ENCODE data around the gene IQCF2. TPM values are rescaled to one million over a fixed set of nuclear protein-coding genes. Genes with fewer than 3 reads are reported as not detected.
"Not testable (repeated sequence)": the region's sequence is repeated elsewhere in the genome, so short reads cannot be mapped to it uniquely, and the experiment has no call there.

Gene IQCF2
- total and polyA plus RNA-seq, 2 of the 13 experiments (the other 11 are each of a cell fraction or from before 2014, with no cell fraction given) = not detected

- intact Hi-C loops (cut with micrococcal nuclease; ENCODE audit: unreplicated experiment) = no loop called here
- no peak for DNase-seq (ENCODE audit: low spot score)
- no peak overlapping the region for H3K27ac ChIP-seq (ENCODE audit: extremely low read length, insufficient read depth, low read length)
- H4K20me1 ChIP-seq (ENCODE audit: insufficient read depth, low read length) = no peaks in the 10 kb centered on the region
- no peak overlapping the region for H3K4me2 ChIP-seq (ENCODE audit: low read depth, low read length)
- no peaks in the 10 kb centered on the region for H3K9me3 ChIP-seq (ENCODE audit: low read length)
- H3K27me3 ChIP-seq (ENCODE audit: control insufficient read depth in 1 of 2, insufficient read depth in 2 of 2, low read length in 2 of 2) = no peaks in the 10 kb centered on the region
- H3K4me1 ChIP-seq (ENCODE audit: insufficient read depth, low read length) = no peaks in the 10 kb centered on the region
- POLR2A ChIA-PET = no interaction called here
- in situ Hi-C loops (cut with HindIII; ENCODE audit: extremely low pct_ligation_motif_present, low pct_unique_long_range_greater_than_20kb) = no loop called here
- H2AFZ ChIP-seq (ENCODE audit: low read length) = no peak overlapping the region
- H3K36me3 ChIP-seq (replicated peaks in 1 of 2; ENCODE audit: control insufficient read depth in 1 of 2, insufficient read depth in 2 of 2, low read length in 2 of 2) = no peaks in the 10 kb centered on the region
- WGBS (ENCODE audit: low lambda C conversion rate) = 26% methylated on average over 6 of the region's 13 CpGs
- no peaks in the 10 kb centered on the region for H3K79me2 ChIP-seq (ENCODE audit: insufficient read depth, low read length)
- H3K4me3 ChIP-seq (replicated peaks in 1 of 3; ENCODE audit: insufficient read depth in 1 of 3, low read depth in 2 of 3, low read length in 3 of 3) = no peak overlapping the region
- CTCF ChIA-PET (ENCODE audit: low intra/inter-chr PET ratio, low total read pairs) = no interaction called here
- no TSS peak for BruUV-seq (replicated peaks)
- no peak for TF ChIP-seq ZNF232 (CRISPR knock-in tag; IDR thresholded peaks at IDR 0.05; ENCODE audit: borderline replicate concordance)
- TF ChIP-seq YEATS4 (CRISPR knock-in tag; IDR thresholded peaks at IDR 0.05; ENCODE audit: borderline replicate concordance) = no peak
- no peak for TF ChIP-seq SOX6 (IDR thresholded peaks at IDR 0.05)
- TF ChIP-seq SOX6 (CRISPR knock-in tag; IDR thresholded peaks at IDR 0.05) = no peak
- no peak for TF ChIP-seq ONECUT2 (CRISPR knock-in tag; IDR thresholded peaks at IDR 0.05)
- no peak for TF ChIP-seq ZNF556 (CRISPR knock-in tag; IDR thresholded peaks at IDR 0.05; ENCODE audit: borderline replicate concordance)
- TF ChIP-seq GABPB1 (CRISPR knock-in tag; IDR thresholded peaks at IDR 0.05) = no peak
- no peak for TF ChIP-seq ZFAT (CRISPR knock-in tag; conservative IDR thresholded peaks at IDR 0.05)
- TF ChIP-seq, protein P1, sequence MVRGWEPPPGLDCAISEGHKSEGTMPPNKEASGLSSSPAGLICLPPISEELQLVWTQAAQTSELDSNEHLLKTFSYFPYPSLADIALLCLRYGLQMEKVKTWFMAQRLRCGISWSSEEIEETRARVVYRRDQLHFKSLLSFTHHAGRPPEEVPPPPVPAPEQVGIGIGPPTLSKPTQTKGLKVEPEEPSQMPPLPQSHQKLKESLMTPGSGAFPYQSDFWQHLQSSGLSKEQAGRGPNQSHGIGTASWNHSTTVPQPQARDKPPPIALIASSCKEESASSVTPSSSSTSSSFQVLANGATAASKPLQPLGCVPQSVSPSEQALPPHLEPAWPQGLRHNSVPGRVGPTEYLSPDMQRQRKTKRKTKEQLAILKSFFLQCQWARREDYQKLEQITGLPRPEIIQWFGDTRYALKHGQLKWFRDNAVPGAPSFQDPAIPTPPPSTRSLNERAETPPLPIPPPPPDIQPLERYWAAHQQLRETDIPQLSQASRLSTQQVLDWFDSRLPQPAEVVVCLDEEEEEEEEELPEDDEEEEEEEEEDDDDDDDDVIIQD (CRISPR knock-in tag; IDR thresholded peaks at IDR 0.05; ENCODE audit: low read depth) = no peak
- TF ChIP-seq THAP11 (CRISPR knock-in tag; IDR thresholded peaks at IDR 0.05) = no peak
- no peak overlapping the region for H3K9ac ChIP-seq (ENCODE audit: insufficient read depth, low read depth, low read length)
- ATAC-seq = no peak
- FAIRE-seq = no peak
Measured at GRCh38 chr3:51862886-51863285, 1.5 kb downstream of the IQCF2 start.

DNA sequence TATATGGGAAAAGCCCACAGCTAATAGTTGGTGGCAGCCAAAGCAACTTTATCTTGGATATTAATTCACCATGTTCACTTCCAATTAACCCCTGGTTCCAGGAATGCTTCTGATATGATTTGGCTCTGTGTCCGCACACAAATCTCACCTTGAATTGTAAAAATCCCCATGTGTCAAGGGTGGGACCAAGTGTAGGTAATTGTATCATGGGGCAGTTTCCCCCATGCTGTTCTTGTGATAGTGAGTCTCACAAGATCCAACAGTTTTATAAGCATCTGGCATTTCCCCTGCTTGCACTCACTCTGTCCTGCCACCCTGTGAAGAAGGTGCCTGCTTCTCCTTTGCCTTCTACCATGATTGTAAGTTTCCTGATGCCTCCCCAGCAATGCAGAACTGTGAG is 7.5 kb downstream of the IQCF2 start:
- DNase-seq (ENCODE audit: low spot score); CTCF ChIA-PET (ENCODE audit: low intra/inter-chr PET ratio, low total read pairs); intact Hi-C loops (cut with micrococcal nuclease; ENCODE audit: unreplicated experiment); in situ Hi-C loops (cut with HindIII; ENCODE audit: extremely low pct_ligation_motif_present, low pct_unique_long_range_greater_than_20kb); H4K20me1 ChIP-seq (ENCODE audit: insufficient read depth, low read length); POLR2A ChIA-PET; H3K27ac ChIP-seq (ENCODE audit: extremely low read length, insufficient read depth, low read length); H3K27me3 ChIP-seq (ENCODE audit: control insufficient read depth in 1 of 2, insufficient read depth in 2 of 2, low read length in 2 of 2); FAIRE-seq; H3K9me3 ChIP-seq (ENCODE audit: low read length); BruUV-seq (replicated peaks); H2AFZ ChIP-seq (ENCODE audit: low read length); ATAC-seq; H3K9ac ChIP-seq (ENCODE audit: insufficient read depth, low read depth, low read length); H3K4me3 ChIP-seq (replicated peaks in 1 of 3; ENCODE audit: insufficient read depth in 1 of 3, low read depth in 2 of 3, low read length in 3 of 3); H3K36me3 ChIP-seq (replicated peaks in 1 of 2; ENCODE audit: control insufficient read depth in 1 of 2, insufficient read depth in 2 of 2, low read length in 2 of 2); H3K79me2 ChIP-seq (ENCODE audit: insufficient read depth, low read length); H3K4me1 ChIP-seq (ENCODE audit: insufficient read depth, low read length); H3K4me2 ChIP-seq (ENCODE audit: low read depth, low read length): not testable (repeated sequence)
- WGBS (ENCODE audit: low lambda C conversion rate) = 88% methylated on average over 1 of the region's 1 CpG

Measured in HepG2 (cell line).